GOT3 (cell line): ENCODE results near the gene PLPP7.
"Not testable (repeated sequence)": the region's sequence is repeated elsewhere in the genome, so short reads cannot be mapped to it uniquely, and the experiment has no call there.

ENCODE experiments used
- DNase-seq: peaks from one replicate; lab custom pipeline; 2025; ENCODE audit warnings: mixed read lengths; lab: John Stamatoyannopoulos, UW

The PLPP7 gene

GRCh38 chr9:131330814-131331600 is 41.5 kb downstream of the PLPP7 start:
- no peak for DNase-seq

- DNase-seq: not testable (repeated sequence)
Measured at GRCh38 chr9:131331996-131332395, 42.5 kb downstream of the PLPP7 start.

- no peak for DNase-seq
Measured at GRCh38 chr9:131333771-131334628, 44.5 kb downstream of the PLPP7 start.

GRCh38 chr9:131334629-131335367 is 45.3 kb downstream of the PLPP7 start:
- no peak for DNase-seq

GRCh38 chr9:131335368-131335755 is 45.8 kb downstream of the PLPP7 start:
- no peak for DNase-seq

- DNase-seq: no peak
Measured at GRCh38 chr9:131337131-131337848, 47.8 kb downstream of the PLPP7 start.

- DNase-seq: not testable (repeated sequence)
Measured at GRCh38 chr9:131339212-131339611, 49.7 kb downstream of the PLPP7 start.

- not testable (repeated sequence) for DNase-seq
Measured at GRCh38 chr9:131344931-131345535, 55.5 kb downstream of the PLPP7 start.

GRCh38 chr9:131346559-131346958 is 57.0 kb downstream of the PLPP7 start:
- no peak for DNase-seq

GRCh38 chr9:131347376-131348020 is 58.0 kb downstream of the PLPP7 start:
- DNase-seq: no peak

- no peak for DNase-seq
Measured at GRCh38 chr9:131348631-131349521, 59.4 kb downstream of the PLPP7 start.

GRCh38 chr9:131349522-131349880 is 60.0 kb downstream of the PLPP7 start:
- no peak for DNase-seq

- peak; percentile 16 for DNase-seq
Measured at GRCh38 chr9:131349881-131350563, 60.5 kb downstream of the PLPP7 start.

GRCh38 chr9:131356479-131356878 is 67.0 kb downstream of the PLPP7 start:
- not testable (repeated sequence) for DNase-seq

GRCh38 chr9:131358556-131358955 is 69.0 kb downstream of the PLPP7 start:
- no peak for DNase-seq
